Measurements from ENCODE around the gene BBX. TPM values are rescaled to one million over a fixed set of nuclear protein-coding genes. Genes with fewer than 3 reads are reported as not detected.
A peak's percentile ranks its signal among the peaks of the same experiment; 100 is the strongest.

BBX gene
- total RNA-seq, 1 experiment from 2014 or later: 66.8 TPM

DNA sequence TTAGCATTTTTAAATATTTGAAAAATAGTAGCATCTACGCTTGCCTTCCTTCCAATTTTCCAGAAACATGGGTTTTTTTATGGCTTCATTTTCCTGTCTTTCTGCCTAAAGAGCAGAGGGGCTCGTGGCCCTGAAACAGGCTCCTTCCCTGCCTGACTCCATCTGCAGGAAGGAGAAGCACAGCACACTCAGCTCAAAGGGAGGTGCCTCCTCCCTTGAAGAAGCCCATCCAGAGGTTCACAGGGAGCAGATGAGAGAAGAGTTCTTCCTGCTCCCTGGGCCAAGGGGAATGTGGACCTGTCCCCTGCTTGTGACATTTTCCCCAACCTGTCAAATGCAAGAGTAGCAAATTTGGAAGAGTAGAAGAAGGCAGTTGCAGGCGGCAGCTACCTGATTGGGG is 55.8 kb downstream of the BBX start:
- H4K20me1 ChIP-seq (ENCODE audit: low read length): no peaks in the 10 kb centered on the region

GRCh38 chr3:107579371-107579770 is 56.6 kb downstream of the BBX start:
- no peaks in the 10 kb centered on the region for H3K79me2 ChIP-seq (ENCODE audit: low read length)
- H3K4me2 ChIP-seq (ENCODE audit: low read length): no peak overlapping the region
- H3K4me3 ChIP-seq (ENCODE audit: low read length): no peak overlapping the region
- H3K27me3 ChIP-seq (ENCODE audit: low read length): no peaks in the 10 kb centered on the region
- no peak for DNase-seq
- no peak overlapping the region for H2AFZ ChIP-seq (ENCODE audit: low read length)
- H3K27ac ChIP-seq (ENCODE audit: low read length): no peak overlapping the region
- H3K9ac ChIP-seq (ENCODE audit: low read length): no peak overlapping the region
- TF ChIP-seq, protein P1, sequence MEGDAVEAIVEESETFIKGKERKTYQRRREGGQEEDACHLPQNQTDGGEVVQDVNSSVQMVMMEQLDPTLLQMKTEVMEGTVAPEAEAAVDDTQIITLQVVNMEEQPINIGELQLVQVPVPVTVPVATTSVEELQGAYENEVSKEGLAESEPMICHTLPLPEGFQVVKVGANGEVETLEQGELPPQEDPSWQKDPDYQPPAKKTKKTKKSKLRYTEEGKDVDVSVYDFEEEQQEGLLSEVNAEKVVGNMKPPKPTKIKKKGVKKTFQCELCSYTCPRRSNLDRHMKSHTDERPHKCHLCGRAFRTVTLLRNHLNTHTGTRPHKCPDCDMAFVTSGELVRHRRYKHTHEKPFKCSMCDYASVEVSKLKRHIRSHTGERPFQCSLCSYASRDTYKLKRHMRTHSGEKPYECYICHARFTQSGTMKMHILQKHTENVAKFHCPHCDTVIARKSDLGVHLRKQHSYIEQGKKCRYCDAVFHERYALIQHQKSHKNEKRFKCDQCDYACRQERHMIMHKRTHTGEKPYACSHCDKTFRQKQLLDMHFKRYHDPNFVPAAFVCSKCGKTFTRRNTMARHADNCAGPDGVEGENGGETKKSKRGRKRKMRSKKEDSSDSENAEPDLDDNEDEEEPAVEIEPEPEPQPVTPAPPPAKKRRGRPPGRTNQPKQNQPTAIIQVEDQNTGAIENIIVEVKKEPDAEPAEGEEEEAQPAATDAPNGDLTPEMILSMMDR (conservative IDR thresholded peaks at IDR 0.05; ENCODE audit: low read depth, low read length): no peak
- no peak for TF ChIP-seq EZH2phosphoT487 (IDR thresholded peaks at IDR 0.05; ENCODE audit: borderline replicate concordance, low read length)
- no peak for TF ChIP-seq EZH2 (IDR thresholded peaks at IDR 0.05; ENCODE audit: low read length, unreplicated experiment)
- H3K9me3 ChIP-seq (ENCODE audit: low read length): no peaks in the 10 kb centered on the region
- no peaks in the 10 kb centered on the region for H3K36me3 ChIP-seq (ENCODE audit: low read depth, low read length)
- no peaks in the 10 kb centered on the region for H3F3A ChIP-seq (ENCODE audit: low read length, unreplicated experiment)
- H3K9me2 ChIP-seq (replicated peaks; ENCODE audit: low read length): no peaks in the 10 kb centered on the region
- intact Hi-C loops (cut with micrococcal nuclease): loop anchor here (10.0 kb wide), 1 partner anchor 95 kb away; no protein-coding TSS in a partner anchor
- ChIA-PET CTCF (no interaction called here), POLR2A (ENCODE audit: unreplicated experiment) (no interaction called here)
- no TSS peak for BruUV-seq (replicated peaks)
- ATAC-seq: no peak
- H4K20me1 ChIP-seq (ENCODE audit: low read length): no peaks in the 10 kb centered on the region
- H3K4me1 ChIP-seq (ENCODE audit: insufficient read depth, low read length): no peaks in the 10 kb centered on the region

More for the DNA sequence above, 55.8 kb downstream of the BBX start:
- H3K9ac ChIP-seq (ENCODE audit: low read length): no peak overlapping the region
- H3K9me2 ChIP-seq (replicated peaks; ENCODE audit: low read length): no peaks in the 10 kb centered on the region
- no peak for DNase-seq
- TF ChIP-seq, protein P1 (conservative IDR thresholded peaks at IDR 0.05; ENCODE audit: low read depth, low read length): no peak
- TF ChIP-seq EZH2 (IDR thresholded peaks at IDR 0.05; ENCODE audit: low read length, unreplicated experiment): no peak
- TF ChIP-seq EZH2phosphoT487 (IDR thresholded peaks at IDR 0.05; ENCODE audit: borderline replicate concordance, low read length): no peak
- H3K27me3 ChIP-seq (ENCODE audit: low read length): no peaks in the 10 kb centered on the region
- H3K4me3 ChIP-seq (ENCODE audit: low read length): no peak overlapping the region
- H3K9me3 ChIP-seq (ENCODE audit: low read length): no peaks in the 10 kb centered on the region
- peak; percentile 37 for ATAC-seq
- POLR2A ChIA-PET (ENCODE audit: unreplicated experiment): no interaction called here
- CTCF ChIA-PET: interaction anchor here (0.6 kb wide), 1 partner anchor 162 kb away, joined by 4 read pairs; no protein-coding TSS in a partner anchor
- H3K27ac ChIP-seq (ENCODE audit: low read length): no peak overlapping the region
- no peaks in the 10 kb centered on the region for H3K4me1 ChIP-seq (ENCODE audit: insufficient read depth, low read length)
- intact Hi-C loops (cut with micrococcal nuclease): loop anchor here (10.0 kb wide), 1 partner anchor 96 kb away; no protein-coding TSS in a partner anchor
- no TSS peak for BruUV-seq (replicated peaks)
- no peaks in the 10 kb centered on the region for H3F3A ChIP-seq (ENCODE audit: low read length, unreplicated experiment)
- no peak overlapping the region for H2AFZ ChIP-seq (ENCODE audit: low read length)
- H3K79me2 ChIP-seq (ENCODE audit: low read length): no peaks in the 10 kb centered on the region
- H3K4me2 ChIP-seq (ENCODE audit: low read length): no peak overlapping the region
- H3K36me3 ChIP-seq (ENCODE audit: low read depth, low read length): no peaks in the 10 kb centered on the region

DNA sequence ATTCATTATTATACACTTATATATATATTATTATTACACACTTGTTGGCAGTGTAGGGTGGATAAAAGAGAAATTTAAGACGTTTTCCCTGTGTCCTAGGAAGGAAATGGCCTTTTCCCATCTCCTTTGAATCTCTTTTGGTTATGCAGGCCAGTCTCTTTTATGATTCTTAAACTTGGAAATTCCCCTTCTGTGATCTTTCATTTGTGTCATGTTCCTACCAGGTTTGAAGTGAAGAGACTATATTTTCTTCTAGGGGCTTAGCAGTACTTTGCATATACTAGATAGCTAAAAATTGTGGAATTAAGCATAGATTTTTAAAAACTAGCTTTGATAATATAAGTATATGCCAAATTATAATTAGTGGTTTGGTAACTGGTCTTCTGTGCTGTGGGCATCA is 58.5 kb downstream of the BBX start:
- Histone ChIP-seq H3K4me3 (ENCODE audit: low read length) (no peak overlapping the region), H3K27me3 (ENCODE audit: low read length) (no peaks in the 10 kb centered on the region), H4K20me1 (ENCODE audit: low read length) (no peaks in the 10 kb centered on the region), H3F3A (ENCODE audit: low read length, unreplicated experiment) (no peaks in the 10 kb centered on the region), H3K36me3 (ENCODE audit: low read depth, low read length) (no peaks in the 10 kb centered on the region), H3K9me3 (ENCODE audit: low read length) (no peaks in the 10 kb centered on the region), H3K79me2 (ENCODE audit: low read length) (no peaks in the 10 kb centered on the region), H3K27ac (ENCODE audit: low read length) (no peak overlapping the region), H3K4me1 (ENCODE audit: insufficient read depth, low read length) (no peaks in the 10 kb centered on the region), H3K9me2 (replicated peaks; ENCODE audit: low read length) (no peaks in the 10 kb centered on the region), H2AFZ (ENCODE audit: low read length) (no peak overlapping the region), H3K9ac (ENCODE audit: low read length) (no peak overlapping the region), H3K4me2 (ENCODE audit: low read length) (no peak overlapping the region)
- BruUV-seq (replicated peaks): no TSS peak
- no peak for TF ChIP-seq EZH2 (IDR thresholded peaks at IDR 0.05; ENCODE audit: low read length, unreplicated experiment)
- TF ChIP-seq EZH2phosphoT487 (IDR thresholded peaks at IDR 0.05; ENCODE audit: borderline replicate concordance, low read length): no peak
- TF ChIP-seq, protein P1 (conservative IDR thresholded peaks at IDR 0.05; ENCODE audit: low read depth, low read length): no peak
- ChIA-PET POLR2A (ENCODE audit: unreplicated experiment) (no interaction called here), CTCF (no interaction called here)
- ATAC-seq: no peak
- no peak for DNase-seq
- intact Hi-C loops (cut with micrococcal nuclease): no loop called here
